K562 (cell line): ENCODE measurements around the gene ZNF296. TPM values are rescaled to one million over a fixed set of nuclear protein-coding genes. Genes with fewer than 3 reads are reported as not detected.
A peak's percentile ranks its signal among the peaks of the same experiment; 100 is the strongest.

ENCODE experiments used
- CEBPZ ChIP-seq: fragments of 150-350 bp; IDR thresholded peaks from 2 replicates; pipeline ENCODE4 v1.6.1; 2014; ENCODE audit warnings: low read depth, mild to moderate bottlenecking, low read length, borderline replicate concordance
- E2F4 ChIP-seq: sonication (generic); formaldehyde crosslinking; IDR thresholded peaks from 2 replicates; pipeline ENCODE4 v1.8.0; 2022; ENCODE audit warnings: mild to moderate bottlenecking, low read depth, missing genetic modification reagents
- ELF2 ChIP-seq: fragments of 250-450 bp; sonication (Bioruptor Pico); IDR thresholded peaks from 2 replicates; pipeline ENCODE4 v1.5.0; 2021; ENCODE audit warnings: mild to moderate bottlenecking
- ETS1 ChIP-seq: conservative IDR thresholded peaks from 2 replicates; pipeline ENCODE4 v1.6.1; 2011; ENCODE audit warnings: low read depth, mild to moderate bottlenecking, low read length; ENCODE audit not compliant: control insufficient read depth
- ETS2 ChIP-seq: IDR thresholded peaks from 2 replicates; pipeline ENCODE4 v1.6.1; 2016; ENCODE audit warnings: borderline replicate concordance, missing genetic modification characterization, mild to moderate bottlenecking, moderate library complexity, missing compliant biosample characterization; ENCODE audit not compliant: poor library complexity, severe bottlenecking
- GABPB2 ChIP-seq: fragments of 250-450 bp; sonication (Bioruptor Pico); conservative IDR thresholded peaks from 2 replicates; pipeline ENCODE4 v1.5.1; 2021; ENCODE audit warnings: mild to moderate bottlenecking
- HNRNPH1 ChIP-seq: fragments of 200-400 bp; formaldehyde crosslinking; optimal IDR thresholded peaks from 2 replicates; pipeline ENCODE3; 2017; ENCODE audit warnings: low read depth, mild to moderate bottlenecking, low read length, moderate library complexity
- KLF13 ChIP-seq: fragments of 450-650 bp; IDR thresholded peaks from 2 replicates; pipeline ENCODE4 v1.6.1; 2016; ENCODE audit warnings: missing genetic modification characterization, low read depth, mild to moderate bottlenecking, missing compliant biosample characterization, moderate library complexity, borderline replicate concordance
- MAX ChIP-seq: sonication (generic); formaldehyde crosslinking; IDR thresholded peaks from 2 replicates; pipeline ENCODE4 v1.9.0; 2022; ENCODE audit warnings: mild to moderate bottlenecking, missing genetic modification reagents
- MEF2D ChIP-seq: conservative IDR thresholded peaks from 2 replicates; pipeline ENCODE4 v1.6.1; 2016; ENCODE audit warnings: low read depth, missing genetic modification characterization, missing compliant biosample characterization
- NFXL1 ChIP-seq: fragments of 450-650 bp; formaldehyde crosslinking; IDR thresholded peaks from 2 replicates; pipeline ENCODE4 v1.4.0; 2021; ENCODE audit warnings: mild to moderate bottlenecking
- NKRF ChIP-seq: fragments of 450-650 bp; IDR thresholded peaks from 2 replicates; pipeline ENCODE4 v1.6.1; 2016; ENCODE audit warnings: borderline replicate concordance
- PTBP1 ChIP-seq: fragments of 200-400 bp; formaldehyde crosslinking; IDR thresholded peaks from 2 replicates; pipeline ENCODE4 v1.6.1; 2017; ENCODE audit warnings: low read depth, low read length
- RUNX1 ChIP-seq: sonication (generic); IDR thresholded peaks from 2 replicates; pipeline ENCODE4 v1.6.1; 2016; ENCODE audit warnings: antibody characterized with exemption, low read depth
- SLC30A9 ChIP-seq: fragments of 250-450 bp; sonication (Bioruptor Pico); IDR thresholded peaks from 2 replicates; pipeline ENCODE4 v1.8.0; 2022; ENCODE audit warnings: mild to moderate bottlenecking, moderate library complexity
- SMARCA4 ChIP-seq: fragments of 450-650 bp; IDR thresholded peaks from 2 replicates; pipeline ENCODE4 v1.6.1; 2016
- TAF9B ChIP-seq: fragments of 450-650 bp; IDR thresholded peaks from 2 replicates; pipeline ENCODE4 v1.6.1; 2018; ENCODE audit warnings: mild to moderate bottlenecking; ENCODE audit not compliant: partially characterized antibody
- TCF7 ChIP-seq: sonication (generic); IDR thresholded peaks from 2 replicates; pipeline ENCODE4 v1.6.1; 2016; ENCODE audit warnings: antibody characterized with exemption, borderline replicate concordance
- TRIM24 ChIP-seq, 2 experiments: fragments of 450-650 bp; IDR thresholded peaks; 2 replicates each; pipeline ENCODE4 v1.6.1; 2016
- ZNF184 ChIP-seq: sonication (generic); formaldehyde crosslinking; IDR thresholded peaks from 2 replicates; pipeline ENCODE4 v1.5.0; 2020; ENCODE audit warnings: missing genetic modification reagents
- polyA plus RNA-seq, 8 experiments: library from polyadenylated mRNA; depleted of rRNA in 4 of 8; stranded (reverse) in 5 of 8; unstranded in 3 of 8; fragments of >200 nt; fragmentation: Nextera tagmentation in 2 of 8; fragmentation: Illumina TruSeq in 1 of 8; extraction: Ambion mirVana in 2 of 8; extraction: Trizol in 1 of 8; gene quantifications; 2 replicates each; pipeline versions ENCODE4 v1.2.1 to v1.2.3, GENCODE V29; 2011 to 2014; ENCODE audit warnings: inconsistent platforms in 1 of 8, missing spikeins in 1 of 8
- total RNA-seq, 7 experiments: library from RNA; depleted of rRNA in 6 of 7; stranded (reverse); fragments of >200 nt in 6 of 7; fragmentation: Illumina TruSeq in 2 of 7; extraction: Trizol in 2 of 7; gene quantifications; 2 replicates each; pipeline versions ENCODE4 v1.2.1 to v1.2.3, GENCODE V29; 2011 to 2021; ENCODE audit warnings: low replicate concordance in 1 of 7

The ZNF296 gene
- total and polyA plus RNA-seq, 9 of the 15 experiments (the other 6 are each of a cell fraction or from before 2014, with no cell fraction given): 0.03 to 8.8 (median 0.47) TPM; not detected in 1

GRCh38 chr19:45079063-45079910, 3.0 kb upstream of the ZNF296 start, which contains the start of gene GEMIN7 (continued):
- no peak for TF ChIP-seq RUNX1
- no peak for TF ChIP-seq HNRNPH1
- TF ChIP-seq E2F4 (CRISPR knock-in tag): no peak
- TF ChIP-seq NFXL1 (CRISPR knock-in tag): no peak
- no peak for TF ChIP-seq ETS2
- no peak for TF ChIP-seq GABPB2 (CRISPR knock-in tag)
- TF ChIP-seq MAX (CRISPR knock-in tag): peak; percentile 99
- no peak for TF ChIP-seq SLC30A9 (CRISPR knock-in tag)
- TF ChIP-seq PTBP1: 0 out of 2 replicates have a peak, but pooled peaks have one; percentile 30
- TF ChIP-seq TCF7: peak; percentile 65
- TF ChIP-seq TAF9B: peak; percentile 94
- peak; percentile 82; the same call in 1 of the 2 replicates for TF ChIP-seq NKRF
- TF ChIP-seq CEBPZ: no peak
- peak in 1 of 2 experiments; percentile 99; a peak in 2 of 4 replicates for TF ChIP-seq TRIM24 (IDR thresholded peaks at IDR 0.05)
- peak; percentile 91 for TF ChIP-seq ETS1
- peak; percentile 64; the same call in 1 of the 2 replicates for TF ChIP-seq ELF2
- no peak for TF ChIP-seq SMARCA4
- TF ChIP-seq ZNF184: no peak
- TF ChIP-seq MEF2D (tag): no peak
- peak; percentile 44; the same call in 1 of the 2 replicates for TF ChIP-seq KLF13 (tag)
